K562 (cell line): Measurements from ENCODE around the gene C11orf91. TPM values are rescaled to one million over a fixed set of nuclear protein-coding genes. Genes with fewer than 3 reads are reported as not detected.

Source experiments
- FOSL1 ChIP-seq: fragments of 200-800 bp; sonication (Bioruptor generic); conservative IDR thresholded peaks from 2 replicates; pipeline ENCODE4 v1.6.1; 2016; ENCODE audit warnings: missing genetic modification characterization, missing compliant biosample characterization
- FOXJ3 ChIP-seq: sonication (generic); formaldehyde crosslinking; IDR thresholded peaks from 2 replicates; pipeline ENCODE4 v1.4.0; 2020; ENCODE audit warnings: mild to moderate bottlenecking, missing genetic modification reagents
- KDM1A ChIP-seq, 2 experiments: fragments of 450-650 bp; IDR thresholded peaks; 2 replicates each; pipeline ENCODE4 v1.6.1; 2016; ENCODE audit warnings: mild to moderate bottlenecking in 2 of 2
- KHSRP ChIP-seq: fragments of 450-650 bp; IDR thresholded peaks from 2 replicates; pipeline ENCODE4 v1.6.1; 2017
- MLX ChIP-seq, 2 experiments: fragments of 450-650 bp in 1 of 2; sonication (generic) in 1 of 2; formaldehyde crosslinking; conservative IDR thresholded peaks; 2 replicates each; pipeline versions ENCODE4 v1.4.0 to v1.8.1; 2020 to 2022; ENCODE audit warnings: mild to moderate bottlenecking in 1 of 2, missing genetic modification reagents in 1 of 2
- MNT ChIP-seq, 2 experiments: fragments of 450-650 bp; conservative IDR thresholded peaks; 2 replicates each; pipeline ENCODE4 v1.6.1; 2017; ENCODE audit warnings: mild to moderate bottlenecking in 2 of 2, moderate library complexity in 2 of 2
- TAF7 ChIP-seq: fragments of 450-650 bp; IDR thresholded peaks from 2 replicates; pipeline ENCODE4 v1.6.1; 2016; ENCODE audit warnings: missing genetic modification characterization, missing compliant biosample characterization
- YY1 ChIP-seq, 3 experiments: IDR thresholded peaks; 2 replicates each; pipeline ENCODE4 v1.6.1; 2011; ENCODE audit warnings: low read length in 2 of 3, mild to moderate bottlenecking in 2 of 3, moderate library complexity in 2 of 3, borderline replicate concordance in 1 of 3, control low read depth in 1 of 3, low read depth in 1 of 3; ENCODE audit not compliant: insufficient read depth in 3 of 3, insufficient replicate concordance in 2 of 3, control insufficient read depth in 1 of 3, insufficient read length in 1 of 3; ENCODE audit errors: extremely low read depth in 1 of 3
- ZBTB1 ChIP-seq: sonication (generic); formaldehyde crosslinking; IDR thresholded peaks from 2 replicates; pipeline ENCODE4 v1.8.1; 2023; ENCODE audit warnings: missing genetic modification reagents, low read depth, mild to moderate bottlenecking, borderline replicate concordance
- ZNF79 ChIP-seq: fragments of 250-450 bp; sonication (Bioruptor Pico); IDR thresholded peaks from 2 replicates; pipeline ENCODE4 v1.4.0; 2020; ENCODE audit warnings: low read depth, mild to moderate bottlenecking, moderate library complexity
- polyA plus RNA-seq, 8 experiments: library from polyadenylated mRNA; depleted of rRNA in 4 of 8; stranded (reverse) in 5 of 8; unstranded in 3 of 8; fragments of >200 nt; fragmentation: Nextera tagmentation in 2 of 8; fragmentation: Illumina TruSeq in 1 of 8; extraction: Ambion mirVana in 2 of 8; extraction: Trizol in 1 of 8; gene quantifications; 2 replicates each; pipeline versions ENCODE4 v1.2.1 to v1.2.3, GENCODE V29; 2011 to 2014; ENCODE audit warnings: inconsistent platforms in 1 of 8, missing spikeins in 1 of 8
- total RNA-seq, 7 experiments: library from RNA; depleted of rRNA in 6 of 7; stranded (reverse); fragments of >200 nt in 6 of 7; fragmentation: Illumina TruSeq in 2 of 7; extraction: Trizol in 2 of 7; gene quantifications; 2 replicates each; pipeline versions ENCODE4 v1.2.1 to v1.2.3, GENCODE V29; 2011 to 2021; ENCODE audit warnings: low replicate concordance in 1 of 7
- TF ChIP-seq, protein P1 (sequence below): fragments of 250-450 bp; sonication (Bioruptor Pico); IDR thresholded peaks from 2 replicates; pipeline ENCODE4 v1.4.0; 2020
- TF ChIP-seq, protein P2 (sequence below): fragments of 450-650 bp; IDR thresholded peaks from 2 replicates; pipeline ENCODE4 v1.6.1; 2016; ENCODE audit warnings: mild to moderate bottlenecking
- TF ChIP-seq, protein P3 (sequence below): fragments of 450-650 bp; formaldehyde crosslinking; IDR thresholded peaks from 2 replicates; pipeline ENCODE4 v1.4.0; 2020; ENCODE audit warnings: mild to moderate bottlenecking, moderate library complexity

Gene C11orf91
- total and polyA plus RNA-seq, 9 of the 15 experiments (the other 6 are each of a cell fraction or from before 2014, with no cell fraction given) = not detected

GRCh38 chr11:33735271-33736147 lies 34.9 kb upstream of the C11orf91 start (continued):
- TF ChIP-seq, protein P1, sequence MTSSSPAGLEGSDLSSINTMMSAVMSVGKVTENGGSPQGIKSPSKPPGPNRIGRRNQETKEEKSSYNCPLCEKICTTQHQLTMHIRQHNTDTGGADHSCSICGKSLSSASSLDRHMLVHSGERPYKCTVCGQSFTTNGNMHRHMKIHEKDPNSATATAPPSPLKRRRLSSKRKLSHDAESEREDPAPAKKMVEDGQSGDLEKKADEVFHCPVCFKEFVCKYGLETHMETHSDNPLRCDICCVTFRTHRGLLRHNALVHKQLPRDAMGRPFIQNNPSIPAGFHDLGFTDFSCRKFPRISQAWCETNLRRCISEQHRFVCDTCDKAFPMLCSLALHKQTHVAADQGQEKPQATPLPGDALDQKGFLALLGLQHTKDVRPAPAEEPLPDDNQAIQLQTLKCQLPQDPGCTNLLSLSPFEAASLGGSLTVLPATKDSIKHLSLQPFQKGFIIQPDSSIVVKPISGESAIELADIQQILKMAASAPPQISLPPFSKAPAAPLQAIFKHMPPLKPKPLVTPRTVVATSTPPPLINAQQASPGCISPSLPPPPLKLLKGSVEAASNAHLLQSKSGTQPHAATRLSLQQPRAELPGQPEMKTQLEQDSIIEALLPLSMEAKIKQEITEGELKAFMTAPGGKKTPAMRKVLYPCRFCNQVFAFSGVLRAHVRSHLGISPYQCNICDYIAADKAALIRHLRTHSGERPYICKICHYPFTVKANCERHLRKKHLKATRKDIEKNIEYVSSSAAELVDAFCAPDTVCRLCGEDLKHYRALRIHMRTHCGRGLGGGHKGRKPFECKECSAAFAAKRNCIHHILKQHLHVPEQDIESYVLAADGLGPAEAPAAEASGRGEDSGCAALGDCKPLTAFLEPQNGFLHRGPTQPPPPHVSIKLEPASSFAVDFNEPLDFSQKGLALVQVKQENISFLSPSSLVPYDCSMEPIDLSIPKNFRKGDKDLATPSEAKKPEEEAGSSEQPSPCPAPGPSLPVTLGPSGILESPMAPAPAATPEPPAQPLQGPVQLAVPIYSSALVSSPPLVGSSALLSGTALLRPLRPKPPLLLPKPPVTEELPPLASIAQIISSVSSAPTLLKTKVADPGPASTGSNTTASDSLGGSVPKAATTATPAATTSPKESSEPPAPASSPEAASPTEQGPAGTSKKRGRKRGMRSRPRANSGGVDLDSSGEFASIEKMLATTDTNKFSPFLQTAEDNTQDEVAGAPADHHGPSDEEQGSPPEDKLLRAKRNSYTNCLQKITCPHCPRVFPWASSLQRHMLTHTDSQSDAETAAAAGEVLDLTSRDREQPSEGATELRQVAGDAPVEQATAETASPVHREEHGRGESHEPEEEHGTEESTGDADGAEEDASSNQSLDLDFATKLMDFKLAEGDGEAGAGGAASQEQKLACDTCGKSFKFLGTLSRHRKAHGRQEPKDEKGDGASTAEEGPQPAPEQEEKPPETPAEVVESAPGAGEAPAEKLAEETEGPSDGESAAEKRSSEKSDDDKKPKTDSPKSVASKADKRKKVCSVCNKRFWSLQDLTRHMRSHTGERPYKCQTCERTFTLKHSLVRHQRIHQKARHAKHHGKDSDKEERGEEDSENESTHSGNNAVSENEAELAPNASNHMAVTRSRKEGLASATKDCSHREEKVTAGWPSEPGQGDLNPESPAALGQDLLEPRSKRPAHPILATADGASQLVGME (CRISPR knock-in tag) = 0 out of 2 replicates have a peak, but pooled peaks have one; percentile 67
- TF ChIP-seq KDM1A (IDR thresholded peaks at IDR 0.05) = no peak
- TF ChIP-seq YY1 (IDR thresholded peaks at IDR 0.05; ENCODE audit: borderline replicate concordance in 1 of 3, control insufficient read depth in 1 of 3, extremely low read depth in 1 of 3, insufficient read depth in 3 of 3, insufficient read length in 1 of 3, insufficient replicate concordance in 2 of 3, low read depth in 1 of 3, low read length in 2 of 3) = no peak
- TF ChIP-seq, protein P2, sequence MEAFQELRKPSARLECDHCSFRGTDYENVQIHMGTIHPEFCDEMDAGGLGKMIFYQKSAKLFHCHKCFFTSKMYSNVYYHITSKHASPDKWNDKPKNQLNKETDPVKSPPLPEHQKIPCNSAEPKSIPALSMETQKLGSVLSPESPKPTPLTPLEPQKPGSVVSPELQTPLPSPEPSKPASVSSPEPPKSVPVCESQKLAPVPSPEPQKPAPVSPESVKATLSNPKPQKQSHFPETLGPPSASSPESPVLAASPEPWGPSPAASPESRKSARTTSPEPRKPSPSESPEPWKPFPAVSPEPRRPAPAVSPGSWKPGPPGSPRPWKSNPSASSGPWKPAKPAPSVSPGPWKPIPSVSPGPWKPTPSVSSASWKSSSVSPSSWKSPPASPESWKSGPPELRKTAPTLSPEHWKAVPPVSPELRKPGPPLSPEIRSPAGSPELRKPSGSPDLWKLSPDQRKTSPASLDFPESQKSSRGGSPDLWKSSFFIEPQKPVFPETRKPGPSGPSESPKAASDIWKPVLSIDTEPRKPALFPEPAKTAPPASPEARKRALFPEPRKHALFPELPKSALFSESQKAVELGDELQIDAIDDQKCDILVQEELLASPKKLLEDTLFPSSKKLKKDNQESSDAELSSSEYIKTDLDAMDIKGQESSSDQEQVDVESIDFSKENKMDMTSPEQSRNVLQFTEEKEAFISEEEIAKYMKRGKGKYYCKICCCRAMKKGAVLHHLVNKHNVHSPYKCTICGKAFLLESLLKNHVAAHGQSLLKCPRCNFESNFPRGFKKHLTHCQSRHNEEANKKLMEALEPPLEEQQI = no peak
- TF ChIP-seq FOSL1 (tag) = no peak; the same call in 1 of the 2 replicates
- peak; percentile 29 to 56; a peak in 3 of 4 replicates for TF ChIP-seq MNT (conservative IDR thresholded peaks at IDR 0.05)
- no peak for TF ChIP-seq FOXJ3
- TF ChIP-seq ZBTB1 (CRISPR knock-in tag) = no peak
- TF ChIP-seq, protein P3, sequence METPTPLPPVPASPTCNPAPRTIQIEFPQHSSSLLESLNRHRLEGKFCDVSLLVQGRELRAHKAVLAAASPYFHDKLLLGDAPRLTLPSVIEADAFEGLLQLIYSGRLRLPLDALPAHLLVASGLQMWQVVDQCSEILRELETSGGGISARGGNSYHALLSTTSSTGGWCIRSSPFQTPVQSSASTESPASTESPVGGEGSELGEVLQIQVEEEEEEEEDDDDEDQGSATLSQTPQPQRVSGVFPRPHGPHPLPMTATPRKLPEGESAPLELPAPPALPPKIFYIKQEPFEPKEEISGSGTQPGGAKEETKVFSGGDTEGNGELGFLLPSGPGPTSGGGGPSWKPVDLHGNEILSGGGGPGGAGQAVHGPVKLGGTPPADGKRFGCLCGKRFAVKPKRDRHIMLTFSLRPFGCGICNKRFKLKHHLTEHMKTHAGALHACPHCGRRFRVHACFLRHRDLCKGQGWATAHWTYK = 0 out of 2 replicates have a peak, but pooled peaks have one; percentile 16
- no peak for TF ChIP-seq KHSRP
- no peak for TF ChIP-seq ZNF79 (CRISPR knock-in tag)
- TF ChIP-seq TAF7 (tag) = no peak
- TF ChIP-seq MLX (CRISPR knock-in tag; conservative IDR thresholded peaks at IDR 0.05) = no peak
